Measurements from ENCODE around the gene NPTXR.

Gene NPTXR

DNA sequence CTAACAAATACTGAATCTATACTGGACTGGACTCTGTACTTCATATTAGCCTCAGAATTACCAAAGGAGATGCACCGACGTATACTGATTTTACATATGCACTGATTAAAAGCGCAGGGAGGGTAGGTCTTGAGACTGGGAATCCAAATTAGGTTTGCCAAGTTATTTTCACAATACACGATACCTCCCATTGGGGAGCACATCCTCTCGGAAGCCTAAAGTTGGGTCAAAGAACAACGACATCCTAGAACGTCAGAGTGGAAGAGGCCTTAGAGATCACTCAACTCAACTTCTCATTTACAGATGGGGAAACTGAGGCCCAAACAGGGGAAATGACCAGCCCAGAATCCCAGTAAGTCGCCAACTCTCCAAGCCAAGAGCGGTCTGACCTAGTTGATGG is 50.5 kb downstream of the NPTXR start:
- DNase-seq, result no peak

DNA sequence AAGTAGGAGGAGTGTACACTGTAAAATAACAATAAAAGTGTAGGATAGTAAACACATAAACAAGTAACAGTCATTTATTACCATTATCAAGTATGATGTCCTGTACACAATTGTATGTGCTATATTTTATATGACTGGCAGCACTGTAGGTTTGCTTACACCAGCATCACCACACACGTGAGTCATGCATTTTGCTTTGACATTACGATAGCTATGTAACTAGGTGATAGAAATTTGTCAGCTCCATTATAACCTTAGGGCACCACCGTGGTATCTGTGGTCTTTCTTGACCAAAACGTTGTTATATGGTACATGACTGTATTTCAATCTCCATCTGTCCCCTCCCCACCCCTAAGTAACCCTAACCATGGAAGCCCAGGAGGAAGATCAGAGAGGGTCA is 51.0 kb downstream of the NPTXR start:
- no peak for DNase-seq

DNA sequence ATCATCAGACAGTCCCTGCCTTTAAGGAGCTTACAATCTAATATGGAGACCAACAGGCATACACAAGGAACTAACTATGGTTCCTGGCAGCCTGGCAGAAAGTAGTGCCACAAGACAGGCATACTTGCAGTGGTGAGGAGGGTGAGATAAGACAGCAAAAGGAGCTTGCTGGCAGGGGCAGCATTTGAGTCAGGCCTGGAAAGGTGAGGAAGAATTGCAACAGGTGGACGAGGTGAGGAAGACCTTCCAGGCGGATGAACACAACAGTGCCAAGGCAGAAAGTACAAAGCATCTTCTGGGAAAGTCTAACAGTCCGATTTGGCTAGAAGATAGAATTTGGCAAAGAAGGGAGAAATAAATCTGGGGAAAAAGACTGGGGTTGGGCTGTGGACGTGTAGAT is 54.2 kb downstream of the NPTXR start:
- DNase-seq, result no peak

DNA sequence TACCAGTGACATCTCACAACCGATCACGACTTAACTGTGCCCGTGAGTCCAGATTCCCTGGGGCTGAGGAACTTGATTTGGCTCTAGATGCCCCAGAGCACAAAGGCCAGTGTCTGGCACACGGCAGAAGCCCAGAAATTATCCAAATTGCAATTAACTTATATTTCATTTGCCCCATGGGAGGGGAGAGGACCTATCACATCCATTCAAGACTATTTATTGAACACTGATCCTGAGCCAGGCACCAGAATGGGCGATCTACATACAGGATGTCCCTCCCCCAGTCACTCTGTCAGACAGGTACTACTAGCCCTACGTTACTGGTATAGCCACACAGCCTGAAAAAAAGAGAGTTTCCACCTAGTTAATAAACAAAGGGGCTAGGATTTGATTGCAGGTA is 55.0 kb downstream of the NPTXR start:
- no peak for DNase-seq

DNA sequence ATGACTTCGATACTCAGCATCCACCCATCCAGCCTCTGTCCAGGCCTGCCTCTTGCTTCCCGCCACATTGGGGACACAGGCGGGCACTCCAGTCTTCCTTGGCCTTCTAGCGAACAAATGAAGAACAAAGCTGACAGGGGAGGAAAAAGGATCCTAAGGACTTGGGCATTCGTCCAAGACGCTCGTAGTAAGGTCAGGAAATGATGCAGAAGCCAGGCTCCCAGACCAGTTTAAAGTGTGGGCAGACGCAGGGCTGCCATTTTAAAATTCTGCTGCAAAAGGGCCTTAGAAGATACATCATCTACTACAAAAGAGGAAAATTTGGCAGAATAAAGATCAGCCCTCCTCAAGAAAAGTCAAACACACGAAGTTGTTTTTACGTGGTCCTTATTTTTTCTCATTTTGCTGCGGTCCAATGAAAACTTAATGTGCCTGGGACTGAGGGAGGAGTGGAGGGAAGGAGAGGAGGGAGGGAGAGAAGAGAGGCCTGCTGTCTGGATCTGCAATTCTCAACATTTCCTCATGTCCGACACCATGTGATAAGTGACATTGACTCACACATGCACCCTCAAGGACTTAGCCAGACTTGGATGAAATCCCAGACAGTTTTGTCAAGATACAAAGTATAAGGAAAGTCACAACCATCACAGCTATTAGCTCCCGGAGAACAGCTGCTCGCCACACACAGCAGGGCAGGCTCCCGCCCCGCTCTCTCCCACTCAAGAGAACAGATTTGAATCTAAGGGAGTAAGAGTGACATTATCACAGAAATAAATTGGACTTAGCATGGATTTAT is 55.6 kb downstream of the NPTXR start:
- no peak for DNase-seq

DNA sequence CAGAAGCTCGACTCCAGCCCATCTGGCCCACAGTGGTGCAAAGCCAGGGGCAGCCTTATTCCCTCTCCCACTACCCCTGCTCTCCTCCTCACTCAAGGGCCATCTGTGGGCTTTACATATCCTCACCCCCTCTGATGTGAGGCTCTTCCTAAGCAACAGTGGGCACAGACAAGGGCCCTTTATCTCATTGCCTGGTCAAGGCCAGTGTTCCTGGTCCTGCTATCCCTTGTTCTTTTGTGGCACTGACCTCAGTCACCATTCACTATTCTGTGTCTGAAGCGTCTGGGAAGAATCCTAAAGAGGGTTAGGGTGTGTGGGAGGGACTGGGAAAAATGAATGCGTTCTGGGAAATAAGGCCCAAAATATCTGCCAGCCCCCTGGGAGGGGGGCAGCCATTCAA is 57.2 kb downstream of the NPTXR start:
- no peak for DNase-seq

DNA sequence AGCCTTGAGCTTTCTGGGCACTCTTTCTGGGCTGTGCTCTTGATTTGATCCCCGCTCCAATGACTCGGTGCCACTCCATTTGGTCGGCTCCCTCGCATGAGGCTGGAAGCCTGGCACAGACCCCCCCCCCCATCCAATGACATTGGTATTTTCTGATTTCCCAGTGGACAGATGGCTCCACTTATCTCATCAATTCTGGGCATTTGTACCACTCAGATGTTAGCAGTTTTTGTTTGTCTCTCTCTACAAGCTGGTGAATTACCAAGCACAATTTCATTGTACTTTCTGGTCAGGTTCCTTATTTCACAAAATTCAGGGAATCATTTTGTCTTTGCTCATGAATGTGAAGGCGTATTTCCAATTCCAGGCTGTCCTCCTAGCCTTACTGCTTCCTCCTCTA is 59.0 kb downstream of the NPTXR start:
- DNase-seq, result no peak

DNA sequence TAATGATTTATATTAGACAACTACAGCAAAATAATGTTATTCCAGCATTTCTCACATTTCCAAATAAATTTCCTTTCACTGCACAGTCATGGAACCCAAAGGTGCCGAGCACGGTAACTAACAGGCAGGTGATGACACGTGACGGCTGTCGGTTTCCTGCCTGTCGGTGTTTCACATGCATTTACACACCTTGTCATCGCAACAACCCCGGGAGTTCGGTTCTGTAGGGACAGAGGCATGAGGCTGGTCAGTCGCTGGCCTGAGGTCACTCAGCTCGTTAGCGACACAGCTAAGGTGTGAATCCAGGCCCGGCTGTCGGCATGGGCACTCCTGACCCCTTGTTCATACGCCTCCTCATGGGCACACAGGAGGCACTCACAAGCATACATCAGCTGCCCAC is 59.8 kb downstream of the NPTXR start:
- DNase-seq, result no peak

DNA sequence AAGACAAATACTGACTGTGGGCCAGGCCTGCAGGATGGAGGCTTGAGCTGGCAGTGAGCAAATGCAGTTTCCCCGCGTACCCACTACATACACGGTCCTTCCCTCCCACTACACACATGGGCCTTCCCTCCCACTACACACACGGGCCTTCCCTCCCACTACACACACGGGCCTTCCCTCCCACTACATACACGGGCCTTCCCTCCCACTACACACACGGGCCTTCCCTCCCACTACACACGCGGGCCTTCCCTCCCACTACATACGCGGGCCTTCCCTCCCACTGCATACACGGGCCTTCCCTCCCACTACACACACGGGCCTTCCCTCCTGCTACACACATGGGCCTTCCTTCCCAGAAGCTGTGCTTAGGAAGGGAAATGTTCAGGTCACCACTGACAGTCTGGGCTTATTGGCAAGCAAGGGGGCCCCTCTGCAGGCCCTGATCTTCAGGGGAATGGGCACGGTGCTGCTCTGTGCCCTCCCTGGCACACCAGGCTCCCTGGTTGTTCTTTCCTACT is 60.7 kb downstream of the NPTXR start:
- no peak for DNase-seq

DNA sequence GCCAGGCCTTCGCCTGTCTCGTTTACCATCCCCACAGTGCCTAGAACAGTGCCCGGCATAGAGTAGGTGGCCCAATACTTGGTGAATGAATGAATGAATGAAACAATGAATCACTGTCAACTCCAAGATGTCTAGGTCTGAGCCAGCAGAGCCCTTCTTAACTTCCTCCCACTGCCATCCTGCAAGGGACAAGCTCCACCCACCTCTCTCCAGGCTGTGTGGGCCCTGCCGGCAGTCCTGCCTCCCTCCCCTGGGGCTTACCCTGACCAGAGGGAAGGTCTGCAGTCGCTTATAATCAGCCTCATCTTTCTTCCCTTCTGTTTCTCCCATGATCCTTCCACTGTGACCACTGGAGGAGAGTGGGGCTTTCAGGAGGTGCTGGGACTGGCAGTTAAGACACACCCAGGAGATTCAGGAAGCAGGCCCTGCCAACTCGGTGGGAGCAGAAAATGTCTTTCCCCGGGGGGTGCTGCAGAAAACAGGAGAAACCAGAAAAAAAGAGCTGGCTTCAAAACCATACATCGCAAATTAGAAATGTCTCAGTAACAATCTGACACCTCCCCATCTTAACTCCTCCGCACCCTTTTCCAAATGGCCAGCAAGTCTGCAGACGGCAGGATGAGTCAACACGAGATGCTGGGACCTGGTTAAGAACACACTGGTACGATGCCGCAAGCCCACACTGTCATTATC is 61.3 kb downstream of the NPTXR start:
- DNase-seq, result no peak

DNA sequence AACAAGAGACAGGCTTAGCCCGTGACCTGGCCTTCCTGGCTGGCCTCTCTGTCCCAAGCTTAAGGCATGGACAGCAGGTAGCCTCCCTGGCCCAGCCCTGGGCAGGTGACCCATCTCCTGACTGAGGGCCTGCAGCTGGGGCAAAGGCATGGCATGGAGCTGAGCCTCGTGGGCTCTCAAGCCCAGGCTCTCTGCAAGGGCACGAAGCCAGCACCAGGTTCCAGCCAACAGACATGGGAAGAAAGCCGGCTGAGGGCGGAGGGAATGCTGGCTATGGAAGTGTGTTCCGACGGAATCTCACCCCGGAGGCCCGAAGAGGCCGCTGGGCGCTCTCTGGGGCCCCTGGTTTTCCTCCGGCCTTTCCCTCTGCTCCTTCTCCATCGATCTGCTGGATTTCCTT is 62.8 kb downstream of the NPTXR start:
- no peak for DNase-seq

DNA sequence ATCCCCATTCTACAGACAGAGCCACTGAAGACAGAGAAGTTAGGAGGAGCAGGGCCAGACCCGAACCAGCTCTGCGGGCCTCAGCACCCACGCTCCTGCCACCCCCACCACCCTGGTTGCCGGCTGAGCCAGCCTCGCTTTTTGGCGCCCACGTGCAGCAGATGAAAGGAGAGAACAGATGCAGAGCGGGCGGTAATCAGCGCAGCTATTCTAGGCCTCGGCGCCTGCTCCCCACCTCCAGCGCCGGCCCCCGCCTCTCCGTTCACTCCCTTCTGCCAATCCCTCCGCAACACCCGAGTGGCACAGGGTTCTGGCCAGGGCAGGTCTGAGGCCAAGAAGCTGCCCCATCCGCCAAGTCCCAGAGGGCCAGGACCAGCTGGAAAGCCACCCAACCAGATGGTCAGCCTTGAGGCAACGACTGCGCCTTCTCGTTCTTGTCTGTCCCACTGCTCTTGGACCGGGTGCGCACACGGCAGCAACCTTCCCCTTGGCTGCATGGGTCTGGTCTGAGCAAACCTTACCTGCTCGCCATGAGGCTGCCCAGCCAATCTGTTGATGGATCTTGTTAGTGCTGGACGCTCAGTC is 66.6 kb downstream of the NPTXR start:
- no peak for DNase-seq

DNA sequence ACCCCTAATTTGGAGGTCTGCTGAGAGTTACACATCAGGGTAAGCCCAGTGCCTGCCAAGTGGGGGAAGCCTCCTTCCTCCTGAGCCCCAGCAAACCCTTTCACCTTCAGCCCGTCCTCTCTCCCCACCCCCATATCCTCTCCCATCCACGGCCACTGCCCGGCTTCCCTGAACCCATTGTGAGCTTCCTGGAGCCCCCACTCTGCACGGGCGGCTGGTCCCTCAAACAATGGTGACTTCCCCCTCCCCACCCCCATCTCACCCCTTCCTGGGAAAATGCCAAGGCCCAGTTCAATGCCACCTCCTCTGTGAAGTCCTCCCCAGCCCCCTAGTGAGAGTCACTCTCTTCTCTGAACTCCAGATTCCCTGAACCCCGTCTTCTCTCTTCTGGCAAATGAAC is 67.7 kb downstream of the NPTXR start:
- no peak for DNase-seq

DNA sequence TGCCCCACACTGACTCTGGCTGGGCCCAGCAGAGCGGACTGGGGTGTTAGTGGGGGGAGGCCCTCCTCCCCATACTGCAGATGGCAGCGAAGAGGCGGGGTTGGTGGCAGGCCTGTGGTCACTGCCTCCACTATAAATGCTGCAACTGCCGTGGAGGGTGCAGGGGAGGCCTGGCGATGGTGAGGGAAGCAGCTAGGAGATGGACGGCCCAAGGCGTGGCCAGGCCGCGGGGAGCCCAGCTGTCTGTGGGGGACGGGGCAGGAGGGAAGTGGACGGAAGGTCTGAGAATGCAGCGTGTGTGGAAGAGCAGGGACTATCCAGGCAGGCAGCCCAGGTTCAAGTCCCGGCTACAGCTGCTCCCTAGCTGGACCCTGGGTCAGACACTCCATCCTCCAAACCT is 68.2 kb downstream of the NPTXR start:
- DNase-seq, result no peak

DNA sequence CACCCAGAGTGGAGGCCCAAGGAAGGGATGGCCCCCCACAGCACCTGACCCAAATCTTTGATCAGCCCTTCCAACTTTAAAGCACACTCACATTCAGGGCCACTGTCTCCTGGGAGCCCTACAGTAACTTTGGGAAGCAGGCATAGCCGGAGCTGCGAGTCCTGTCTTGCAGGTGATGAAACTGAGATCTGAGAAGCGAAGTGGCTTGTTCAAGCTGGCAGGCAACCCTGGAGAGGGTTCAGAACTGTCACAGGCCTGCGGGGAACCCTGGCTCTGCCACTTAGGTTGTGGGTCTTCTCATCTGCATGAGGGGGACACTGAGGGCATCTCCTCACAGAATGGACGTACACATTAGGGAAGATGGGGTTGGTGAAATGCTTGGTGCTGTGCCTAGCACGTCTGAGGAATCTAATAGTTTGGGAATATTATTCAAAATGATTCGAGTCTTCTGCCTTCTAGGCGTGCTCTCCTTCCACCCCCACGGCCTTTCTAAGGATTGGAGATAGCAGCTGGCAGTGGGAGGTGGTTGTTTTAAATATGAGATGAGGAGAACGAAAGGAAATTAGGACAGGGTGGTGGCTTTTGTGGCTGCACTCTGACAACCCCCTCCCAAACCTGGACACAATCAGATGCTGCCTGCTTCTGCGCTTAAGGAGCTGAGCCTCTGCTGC is 69.2 kb downstream of the NPTXR start:
- DNase-seq, result no peak

DNA sequence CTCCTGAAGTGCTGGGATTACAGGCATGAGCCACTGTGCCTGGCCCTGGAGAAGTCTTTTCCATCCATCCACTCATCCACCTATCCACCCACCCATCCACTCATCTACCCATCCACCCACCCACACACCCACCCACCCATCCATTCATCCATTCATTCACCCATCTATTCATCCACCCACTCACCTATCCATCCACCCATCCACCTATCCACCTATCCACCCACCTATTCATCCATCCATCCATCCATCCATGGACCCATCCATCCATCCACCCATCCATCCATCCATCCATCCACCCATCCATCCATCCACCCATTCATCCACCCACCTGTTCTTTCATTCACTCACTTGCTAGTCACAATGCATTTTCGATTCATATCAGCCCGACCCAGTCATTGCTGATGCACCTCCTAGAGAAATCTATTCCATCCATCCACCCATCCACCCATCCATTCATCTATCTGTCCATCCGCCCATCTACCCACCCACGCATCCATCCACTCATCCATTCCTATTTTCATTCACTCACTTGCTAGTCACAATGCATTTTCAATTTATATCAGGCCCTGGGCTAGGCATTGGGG is 70.4 kb downstream of the NPTXR start:
- no peak for DNase-seq

DNA sequence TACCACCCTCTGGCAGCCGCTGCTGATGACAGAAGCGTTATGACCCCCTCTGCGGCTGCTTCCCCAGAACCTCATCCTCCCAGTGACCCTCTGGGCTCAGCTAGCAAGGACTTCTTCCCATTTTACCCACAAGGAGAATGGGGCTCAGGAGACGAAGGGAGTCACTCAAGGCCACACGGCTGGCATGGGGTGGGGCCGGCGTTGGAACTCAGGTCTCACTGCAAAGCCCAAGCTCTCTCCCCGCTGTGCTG is 71.3 kb downstream of the NPTXR start:
- DNase-seq, result no peak

DNA sequence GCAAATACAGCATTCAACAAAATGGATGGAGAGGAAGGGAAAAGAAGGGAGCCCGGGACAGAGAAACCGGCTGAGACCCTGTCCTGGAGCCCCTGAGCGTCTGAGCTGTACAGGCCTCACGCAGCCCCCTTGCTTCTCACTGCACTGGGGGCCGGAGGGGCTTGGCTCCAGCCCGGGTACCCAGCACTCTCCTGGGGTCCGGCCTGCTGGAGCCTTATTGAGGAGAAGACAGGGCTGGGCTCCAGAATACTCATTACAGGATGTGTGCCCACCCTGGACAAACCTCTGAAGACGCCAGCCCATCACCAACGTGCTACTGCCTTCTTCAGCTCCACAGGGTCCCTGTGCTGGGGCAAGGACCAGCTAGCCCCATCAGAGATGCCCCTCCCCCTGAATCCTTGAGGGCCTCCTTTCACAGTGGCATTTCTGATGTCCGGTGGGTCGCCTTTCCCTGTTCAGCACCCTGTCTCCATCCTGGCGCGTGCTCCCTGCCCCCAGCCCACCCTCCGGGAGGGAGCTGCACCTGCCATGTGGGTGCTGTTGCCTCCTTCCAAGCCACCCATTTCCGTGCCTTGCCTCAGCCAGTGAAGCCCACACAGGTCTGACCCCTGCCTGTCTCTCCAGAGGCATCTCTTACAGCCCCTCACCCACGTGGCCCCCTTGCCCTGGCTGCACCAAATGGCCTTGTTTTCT is 73.4 kb downstream of the NPTXR start:
- DNase-seq, result no peak

Data from GF-D8 (cell line).